Neural cell (in vitro differentiated cells): ENCODE data around the gene DRD5.
"Not testable (repeated sequence)": the region's sequence is repeated elsewhere in the genome, so short reads cannot be mapped to it uniquely, and the experiment has no call there.

Source experiments
- CTCF ChIP-seq: fragments of 450-650 bp; IDR thresholded peaks from 2 replicates; pipeline ENCODE4 v1.5.1; 2014; ENCODE audit warnings: antibody characterized with exemption, mild to moderate bottlenecking, moderate library complexity; ENCODE audit not compliant: poor library complexity, severe bottlenecking
- EP300 ChIP-seq: fragments of 450-650 bp; conservative IDR thresholded peaks from 2 replicates; pipeline ENCODE4 v1.6.1; 2014; ENCODE audit warnings: antibody characterized with exemption, mild to moderate bottlenecking, moderate library complexity; ENCODE audit not compliant: poor library complexity, severe bottlenecking
- EZH2 ChIP-seq: fragments of 200-600, 300-800 bp; shearing (Covaris generic), sonication (generic); IDR thresholded peaks from 2 replicates; pipeline ENCODE4 v1.6.1; 2014; ENCODE audit warnings: antibody characterized with exemption, low read length, borderline replicate concordance, mild to moderate bottlenecking; ENCODE audit not compliant: insufficient read depth, poor library complexity, severe bottlenecking
- MXI1 ChIP-seq: fragments of 450-650 bp; conservative IDR thresholded peaks from 2 replicates; pipeline ENCODE4 v1.6.1; 2014; ENCODE audit warnings: antibody characterized with exemption, mild to moderate bottlenecking; ENCODE audit not compliant: poor library complexity, severe bottlenecking
- POLR2AphosphoS5 ChIP-seq: IDR thresholded peaks from 2 replicates; pipeline ENCODE4 v1.6.1; 2012
- REST ChIP-seq: IDR thresholded peaks from 2 replicates; pipeline ENCODE4 v1.6.1; 2012; ENCODE audit warnings: borderline replicate concordance
- SMC3 ChIP-seq: fragments of 450-650 bp; conservative IDR thresholded peaks from 2 replicates; pipeline ENCODE4 v1.6.1; 2014; ENCODE audit warnings: antibody characterized with exemption, mild to moderate bottlenecking, moderate library complexity; ENCODE audit not compliant: poor library complexity
- TAF1 ChIP-seq: IDR thresholded peaks from 2 replicates; pipeline ENCODE4 v1.6.1; 2012; ENCODE audit warnings: low read depth

- not testable (repeated sequence) for TF ChIP-seq EZH2, REST, CTCF, MXI1, POLR2AphosphoS5, EP300, TAF1, SMC3
Measured at GRCh38 chr4:9796641-9797040, 15.2 kb downstream of the DRD5 start.
